Right cardiac atrium (tissue), 5 donors: ENCODE measurements around the gene USP15. TPM values are rescaled to one million over a fixed set of nuclear protein-coding genes. Genes with fewer than 3 reads are reported as not detected.
A peak's percentile ranks its signal among the peaks of the same experiment; 100 is the strongest.
"Not testable (repeated sequence)": the region's sequence is repeated elsewhere in the genome, so short reads cannot be mapped to it uniquely, and the experiment has no call there.

Experiments
- ATAC-seq, 2 donors: fragments of 200-7000 bp; cut with Tn5 transposase; one replicate each; pipeline versions ENCODE4 v1.8.0 to v1.9.1; 2020; ENCODE audit warnings: moderate library complexity in 2 of 2, mild to moderate bottlenecking in 1 of 2
- DNase-seq, 3 donors: peaks; one replicate each; pipeline ENCODE4 v3.0.0-alpha.2; 2020
- H3K27ac ChIP-seq: one replicate; pipeline ENCODE4 v1.5.1; 2013; ENCODE audit warnings: mild to moderate bottlenecking, low read length, control low read depth, moderate library complexity
- H3K27me3 ChIP-seq: one replicate; pipeline ENCODE4 v1.6.1; 2013; ENCODE audit not compliant: control insufficient read depth, insufficient read depth
- H3K4me1 ChIP-seq: one replicate; pipeline ENCODE4 v1.6.1; 2013; ENCODE audit warnings: low read length; ENCODE audit not compliant: control insufficient read depth, insufficient read depth
- H3K4me3 ChIP-seq: one replicate; pipeline ENCODE4 v1.5.1; 2013; ENCODE audit warnings: low read length, control low read depth
- H3K9me3 ChIP-seq: one replicate; pipeline ENCODE4 v1.6.1; 2013; ENCODE audit warnings: low read length; ENCODE audit not compliant: control insufficient read depth
- WGBS: extraction: QIAGEN DNeasy Blood & Tissue Kit; methylation state at CpG from one replicate; pipeline ENCODE4 v1.1.7; 2013; 5-methylcytosine and 5-hydroxymethylcytosine counted together
- intact Hi-C, 4 donors: fragments of 100-400 bp; cut with DNase I; formaldehyde crosslinking; loops; one replicate each; pipeline versions ENCODE4 v1.11.0 to v1.14.0; 2022 to 2023
- polyA plus RNA-seq: library from polyadenylated mRNA; stranded (reverse); fragments of 200-250 nt; gene quantifications from one replicate; pipeline ENCODE4 v1.2.3, GENCODE V29; 2013
- total RNA-seq, 4 donors: library from RNA; stranded (reverse); fragmentation: NEBNext Ultra II Directional; extraction: Animal tissue kit (Norgen Biotek cat#: 25700); gene quantifications; one replicate each; pipeline ENCODE4 v1.2.1, GENCODE V29; 2021
- donor health status: healthy with polysubstance abuse.
- donor health status: DM: no; HTN: yes; CAD: no.
- donor health status: DM: no; HTN: no; CAD: no.
- donor health status: DM: no; HTN: yes; CAD: no; lungs with severe emphysema.
- donor health status: DM: yes; HTN: yes; CAD: no.

The USP15 gene
- total and polyA plus RNA-seq, 5 donors, result 38.0 to 65.7 (median 51.1) TPM

- ATAC-seq (no peak), DNase-seq (no peak)
- no peak overlapping the region for H3K27ac ChIP-seq
- H3K9me3 ChIP-seq, result no peaks in the 10 kb centered on the region
- H3K4me3 ChIP-seq, result no peak overlapping the region
- WGBS, result 98% methylated on average over 1 of the region's 1 CpG
- no peaks in the 10 kb centered on the region for H3K4me1 ChIP-seq
- H3K27me3 ChIP-seq, result no peaks in the 10 kb centered on the region
- intact Hi-C loops, result no loop called here
Measured at GRCh38 chr12:62331306-62331705, 71.1 kb downstream of the USP15 start.

GRCh38 chr12:62332598-62332997, 72.4 kb downstream of the USP15 start:
- no peaks in the 10 kb centered on the region for H3K4me1 ChIP-seq
- intact Hi-C loops, result no loop called here
- no peaks in the 10 kb centered on the region for H3K9me3 ChIP-seq
- peak in 1 of 2 donors; percentile 49 for ATAC-seq
- H3K27me3 ChIP-seq, result no peaks in the 10 kb centered on the region
- H3K4me3 ChIP-seq, result no peak overlapping the region
- no peak for DNase-seq
- WGBS, result 44% methylated on average over 1 of the region's 1 CpG
- H3K27ac ChIP-seq, result no peak overlapping the region

GRCh38 chr12:62335057-62335456, 74.9 kb downstream of the USP15 start:
- Histone ChIP-seq H3K4me1 (no peaks in the 10 kb centered on the region), H3K27me3 (no peaks in the 10 kb centered on the region), H3K27ac (no peak overlapping the region), H3K9me3 (no peaks in the 10 kb centered on the region), H3K4me3 (no peak overlapping the region)
- intact Hi-C loops, result no loop called here
- ATAC-seq (no peak), DNase-seq (no peak)
- WGBS, result 83% methylated on average over 4 of the region's 4 CpGs

- Histone ChIP-seq H3K4me1 (no peaks in the 10 kb centered on the region), H3K27me3 (no peaks in the 10 kb centered on the region), H3K9me3 (no peaks in the 10 kb centered on the region), H3K4me3 (no peak overlapping the region), H3K27ac (no peak overlapping the region)
- peak in 1 of 2 donors; percentile 39 for ATAC-seq
- intact Hi-C loops, result no loop called here
- DNase-seq, result no peak
- WGBS, result 85% methylated on average over 3 of the region's 3 CpGs
Measured at GRCh38 chr12:62335796-62336195, 75.6 kb downstream of the USP15 start.

GRCh38 chr12:62337643-62338042, 77.4 kb downstream of the USP15 start:
- ATAC-seq, H3K9me3 ChIP-seq, H3K27me3 ChIP-seq, H3K27ac ChIP-seq, intact Hi-C loops, H3K4me3 ChIP-seq, DNase-seq, H3K4me1 ChIP-seq: not testable (repeated sequence)

- 89% methylated on average over 10 of the region's 10 CpGs for WGBS
- ATAC-seq, H3K4me1 ChIP-seq, intact Hi-C loops, H3K27me3 ChIP-seq, H3K27ac ChIP-seq, H3K4me3 ChIP-seq, H3K9me3 ChIP-seq: not testable (repeated sequence)
- peak in 2 of 3 donors; percentile 56 to 58 for DNase-seq
Measured at GRCh38 chr12:62342614-62343303, 82.6 kb downstream of the USP15 start.

- H3K27ac ChIP-seq, H3K27me3 ChIP-seq, H3K4me3 ChIP-seq, ATAC-seq, H3K4me1 ChIP-seq, DNase-seq, H3K9me3 ChIP-seq, intact Hi-C loops: not testable (repeated sequence)
- WGBS, result 98% methylated on average over 9 of the region's 9 CpGs
Measured at GRCh38 chr12:62343304-62344120, 83.3 kb downstream of the USP15 start.

GRCh38 chr12:62344731-62345556, 84.7 kb downstream of the USP15 start:
- intact Hi-C loops, H3K27ac ChIP-seq, DNase-seq, H3K27me3 ChIP-seq, H3K4me3 ChIP-seq, H3K4me1 ChIP-seq, ATAC-seq, H3K9me3 ChIP-seq: not testable (repeated sequence)
- 89% methylated on average over 4 of the region's 4 CpGs for WGBS

GRCh38 chr12:62345667-62346066, 85.5 kb downstream of the USP15 start:
- no peak overlapping the region for H3K4me3 ChIP-seq
- no peak overlapping the region for H3K27ac ChIP-seq
- DNase-seq (no peak), ATAC-seq (no peak)
- H3K27me3 ChIP-seq, result no peaks in the 10 kb centered on the region
- intact Hi-C loops, result no loop called here
- no peaks in the 10 kb centered on the region for H3K4me1 ChIP-seq
- no peaks in the 10 kb centered on the region for H3K9me3 ChIP-seq
- WGBS, result 96% methylated on average over 6 of the region's 6 CpGs

GRCh38 chr12:62346817-62347216, 86.6 kb downstream of the USP15 start:
- ATAC-seq (no peak), DNase-seq (no peak)
- H3K9me3 ChIP-seq, result no peaks in the 10 kb centered on the region
- intact Hi-C loops, result no loop called here
- no peaks in the 10 kb centered on the region for H3K4me1 ChIP-seq
- no peak overlapping the region for H3K4me3 ChIP-seq
- H3K27ac ChIP-seq, result no peak overlapping the region
- H3K27me3 ChIP-seq, result no peaks in the 10 kb centered on the region
- WGBS, result 92% methylated on average over 1 of the region's 1 CpG
